Activated naive CD4-positive, alpha-beta T cell treated with Interleukin-2 at 50 U/mL for 16 hours (primary cell): Measurements from ENCODE around the gene AK1.
"Not testable (repeated sequence)": the region's sequence is repeated elsewhere in the genome, so short reads cannot be mapped to it uniquely, and the experiment has no call there.

Experiments used
- DNase-seq: peaks from one replicate; pipeline ENCODE4 v3.0.0-alpha.2; 2020

AK1 gene

GRCh38 chr9:127845619-127846018 lies 31.9 kb downstream of the AK1 start:
- DNase-seq: not testable (repeated sequence)

GRCh38 chr9:127844821-127845359 lies 32.6 kb downstream of the AK1 start:
- no peak for DNase-seq

- DNase-seq: no peak
Measured at GRCh38 chr9:127841087-127841835, 36.2 kb downstream of the AK1 start.

GRCh38 chr9:127838375-127839078 lies 38.9 kb downstream of the AK1 start:
- DNase-seq: no peak

DNA sequence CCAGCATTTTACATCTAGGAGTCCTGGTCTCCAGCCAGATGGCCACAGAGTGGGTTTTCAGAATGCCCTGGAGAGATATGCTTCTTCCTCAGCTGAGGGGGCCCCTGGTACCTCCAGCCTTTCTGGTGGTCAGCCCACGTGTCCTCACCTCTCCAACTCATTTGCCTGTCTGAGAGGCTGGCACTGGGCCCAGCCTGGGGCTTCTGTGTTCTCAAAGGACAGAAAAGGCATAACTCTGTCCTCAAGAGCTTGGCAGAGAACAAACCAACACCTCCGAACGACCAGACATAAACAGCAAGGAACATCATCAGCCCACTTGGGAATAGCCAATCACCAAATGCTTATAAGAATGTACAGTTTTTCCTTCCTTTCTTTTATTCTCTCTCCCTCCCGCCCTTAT lies 40.1 kb downstream of the AK1 start:
- DNase-seq: no peak

GRCh38 chr9:127836561-127836960 lies 40.9 kb downstream of the AK1 start:
- DNase-seq: not testable (repeated sequence)

DNA sequence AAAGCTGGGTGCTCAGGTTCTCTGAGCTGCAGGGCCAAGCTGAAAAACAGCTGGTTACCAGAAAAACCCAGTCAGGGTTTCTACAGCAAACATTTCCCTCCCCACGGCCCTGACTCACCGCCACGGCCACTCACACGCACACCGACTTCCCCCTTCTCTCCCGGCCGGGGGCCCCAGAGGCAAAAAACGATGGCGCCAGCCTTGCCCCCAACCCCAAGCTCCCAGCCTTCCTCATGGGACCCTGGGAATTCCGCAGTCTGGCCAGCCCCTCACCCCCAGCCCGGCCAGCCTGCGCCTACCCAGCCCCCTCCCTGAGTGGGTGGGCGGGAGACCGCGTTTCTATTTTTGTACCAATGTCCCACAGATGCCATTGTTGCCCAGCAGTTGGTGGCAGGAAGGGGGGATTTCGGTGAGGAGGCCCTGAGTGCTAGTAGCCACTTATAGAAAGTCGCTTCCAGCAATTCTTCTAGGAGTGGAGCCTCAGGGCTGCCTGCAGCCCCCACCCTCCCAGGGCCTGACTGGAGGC lies 41.4 kb downstream of the AK1 start:
- DNase-seq: no peak

DNA sequence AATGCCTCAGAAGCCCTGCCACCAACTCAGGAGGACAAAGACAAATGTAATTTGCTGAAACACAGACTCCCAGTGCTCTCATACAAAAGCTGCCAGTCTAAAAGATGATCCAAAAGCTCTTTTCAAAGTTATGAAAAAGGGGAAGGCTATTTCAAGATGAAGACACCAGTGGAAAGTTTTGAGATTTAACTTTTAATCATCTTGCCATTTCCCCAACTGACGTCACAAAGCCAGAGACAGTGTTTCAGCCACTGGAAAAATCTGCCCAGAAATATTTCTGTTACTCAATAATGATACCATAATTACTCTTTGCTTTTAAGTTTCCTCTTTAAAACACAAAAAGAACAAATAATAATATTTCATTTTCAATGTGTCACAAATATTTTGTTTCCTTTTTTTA lies 43.9 kb downstream of the AK1 start:
- DNase-seq: no peak

- DNase-seq: no peak
Measured at GRCh38 chr9:127832248-127832647, 45.2 kb downstream of the AK1 start.

- no peak for DNase-seq
Measured at GRCh38 chr9:127829205-127829906, 48.1 kb downstream of the AK1 start.

DNA sequence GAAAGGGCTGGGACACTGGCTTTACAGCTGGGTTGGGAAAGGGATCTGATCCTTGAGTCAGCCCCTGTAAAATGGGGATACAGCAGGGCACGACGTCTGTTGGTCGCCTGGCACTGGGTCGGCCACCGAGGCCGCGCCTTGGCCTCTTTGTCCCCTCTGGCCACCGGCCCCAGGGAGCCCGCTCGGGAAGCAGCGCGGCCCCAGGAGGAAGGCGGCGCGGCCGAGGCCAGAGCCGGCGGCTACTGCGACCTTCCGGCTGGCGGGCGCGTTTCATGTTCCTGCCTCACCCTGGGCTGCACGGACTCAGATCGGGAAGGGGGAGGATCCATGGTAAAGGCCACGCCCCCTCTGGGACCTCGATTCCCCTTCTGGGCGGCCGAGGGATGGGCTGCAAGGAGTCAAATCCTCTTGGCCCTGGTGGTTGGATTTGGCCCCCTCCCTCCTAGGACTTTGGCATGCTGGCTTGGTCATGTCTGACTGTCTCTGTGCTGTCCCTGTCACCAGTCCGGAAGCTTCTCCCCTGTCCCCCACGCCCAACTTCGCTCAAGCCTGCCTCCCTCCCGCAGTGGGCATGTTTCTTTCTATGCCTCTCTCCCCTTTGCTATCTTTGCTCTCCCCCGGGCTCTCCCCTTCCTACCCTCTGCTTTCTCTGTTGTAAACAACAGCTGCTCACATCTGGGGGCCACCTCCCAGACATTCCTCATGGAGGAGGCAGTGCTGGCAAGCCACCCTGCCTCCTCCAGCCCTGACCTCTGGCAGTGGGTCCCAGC lies 49.0 kb downstream of the AK1 start:
- DNase-seq: no peak

DNA sequence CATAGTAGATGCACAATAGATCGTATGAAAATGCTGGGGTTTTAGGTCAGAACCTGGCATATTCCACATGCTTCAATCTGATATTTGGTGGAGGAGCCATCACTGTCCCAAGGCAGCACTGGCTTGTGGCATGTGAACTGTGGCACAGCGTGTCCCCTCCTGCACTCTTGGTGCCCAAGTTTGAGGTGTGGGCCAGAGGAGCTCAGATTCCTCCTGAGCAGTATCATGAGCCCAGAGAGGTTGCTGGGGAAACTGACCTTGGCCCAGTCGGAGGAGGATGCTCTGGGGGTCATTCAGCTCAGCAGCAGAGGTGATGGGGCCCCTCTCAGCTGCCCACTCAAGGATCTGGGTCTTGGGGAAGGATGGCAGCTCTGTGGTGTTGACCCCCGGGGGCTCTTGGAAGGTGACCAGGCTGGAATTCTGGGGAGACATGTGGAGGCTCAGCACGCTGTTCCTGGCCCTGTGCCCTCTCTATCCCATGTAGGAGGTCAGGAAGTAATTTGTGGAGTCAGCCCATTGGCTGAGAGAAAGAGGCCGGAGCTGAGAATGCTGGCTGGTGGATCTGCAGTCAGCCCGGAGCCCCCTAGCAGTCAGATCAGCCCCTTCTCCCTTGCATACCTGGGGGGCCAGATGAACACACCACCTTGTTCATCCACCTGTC lies 51.1 kb downstream of the AK1 start:
- DNase-seq: no peak

GRCh38 chr9:127825319-127826051 lies 52.0 kb downstream of the AK1 start:
- no peak for DNase-seq

- no peak for DNase-seq
Measured at GRCh38 chr9:127822108-127822507, 55.4 kb downstream of the AK1 start.

- DNase-seq: no peak
Measured at GRCh38 chr9:127818574-127818973, 58.9 kb downstream of the AK1 start.

DNA sequence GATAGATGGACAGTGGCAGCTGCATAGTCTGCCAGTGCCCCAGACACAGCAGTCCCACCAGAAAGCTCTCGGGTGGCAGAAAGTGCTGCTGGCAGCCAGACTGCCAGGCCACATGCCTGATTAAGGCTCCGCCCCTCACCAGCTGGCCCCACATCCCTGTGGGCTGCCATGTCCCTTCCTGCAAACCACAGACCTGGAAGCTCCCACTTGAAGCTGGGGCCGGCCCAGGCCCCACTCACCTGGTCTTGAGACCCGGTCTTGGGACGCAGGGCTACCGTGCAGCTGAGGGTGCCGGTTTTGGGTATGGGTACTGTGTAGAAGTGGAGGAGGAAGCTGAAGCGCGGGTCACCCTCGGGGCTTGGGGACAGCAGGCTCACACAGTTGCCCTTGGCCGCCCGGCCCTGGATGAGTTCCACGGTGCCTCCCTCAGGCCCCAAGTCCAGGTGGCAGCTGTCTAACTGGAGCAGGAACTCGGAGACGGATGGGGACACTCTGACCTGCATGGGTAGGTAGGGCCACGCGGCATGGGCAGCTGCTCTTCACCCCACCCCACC lies 59.5 kb downstream of the AK1 start:
- DNase-seq: no peak

GRCh38 chr9:127816728-127817127 lies 60.7 kb downstream of the AK1 start:
- no peak for DNase-seq
